GM21737 (cell line): ENCODE data around the gene BRMS1L.

Experiments used
- ATAC-seq: cut with Tn5 transposase; IDR thresholded peaks from one replicate; pipeline ENCODE4 v1.9.1; 2021; ENCODE audit warnings: mild to moderate bottlenecking, moderate library complexity; ENCODE audit not compliant: unreplicated experiment

The BRMS1L gene

DNA sequence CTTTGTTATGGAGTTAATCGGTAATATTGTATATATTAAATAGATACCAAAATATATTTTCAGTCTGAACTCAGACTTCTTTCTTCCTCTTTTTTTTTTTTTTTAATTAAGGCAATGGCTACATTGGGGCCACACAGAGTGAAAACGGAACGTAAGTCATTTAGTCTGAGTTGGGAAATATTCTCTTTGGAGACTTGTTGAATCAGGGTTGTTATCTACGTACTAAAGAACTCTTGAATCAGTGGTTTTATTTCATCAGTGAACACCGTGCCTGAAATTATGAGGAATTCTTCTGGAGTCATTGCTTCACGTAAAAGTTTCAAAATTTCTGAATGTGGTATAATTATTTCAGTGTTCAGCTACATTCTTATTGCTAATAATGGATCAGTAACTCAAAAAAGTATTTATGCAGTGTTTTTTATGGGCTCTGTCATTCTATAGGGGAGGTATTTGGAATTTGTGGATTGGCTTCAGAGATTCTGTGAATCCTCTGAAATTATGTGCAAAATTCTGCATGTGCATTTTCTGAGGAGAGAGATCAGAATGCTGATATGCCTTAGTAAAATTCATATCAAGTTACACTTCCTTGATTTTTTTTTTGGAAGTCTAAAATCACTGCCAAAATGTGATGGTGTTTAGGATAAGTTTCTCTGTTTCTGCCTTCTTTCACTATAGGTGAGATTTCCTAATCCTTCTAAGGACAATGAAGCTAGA, 39.6 kb downstream of the BRMS1L start:
- no peak for ATAC-seq

DNA sequence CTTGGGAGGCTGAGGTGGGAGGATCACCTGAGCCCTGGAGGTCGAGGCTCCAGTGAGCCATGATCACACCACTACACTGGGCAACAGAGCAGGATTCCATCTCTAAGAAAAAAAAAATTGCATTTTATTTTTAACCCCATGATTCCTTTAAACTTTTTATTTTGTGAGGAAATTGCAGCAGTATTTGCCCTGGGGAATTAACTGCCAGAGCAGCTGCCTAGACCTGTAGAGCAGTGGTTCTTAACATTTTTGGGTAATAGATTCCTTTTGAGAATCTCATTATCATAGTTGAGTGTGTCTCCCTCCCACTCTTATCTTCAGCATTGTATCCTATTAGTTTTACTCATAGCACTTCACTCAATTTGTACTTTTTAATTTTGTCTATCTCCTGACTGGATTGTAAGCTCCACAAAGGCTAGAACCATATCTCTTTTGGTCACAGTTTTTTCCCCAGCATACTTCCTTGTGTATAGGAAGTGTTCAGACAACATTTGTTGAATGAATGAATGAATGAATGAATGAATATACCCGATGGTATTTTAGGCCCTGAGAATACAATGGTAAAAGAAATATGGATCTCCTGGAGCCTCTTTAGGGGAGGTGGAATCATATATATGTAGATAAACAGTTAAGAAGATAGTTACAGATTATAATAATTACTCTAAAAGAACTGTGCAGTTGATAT, 40.6 kb downstream of the BRMS1L start:
- ATAC-seq = no peak

DNA sequence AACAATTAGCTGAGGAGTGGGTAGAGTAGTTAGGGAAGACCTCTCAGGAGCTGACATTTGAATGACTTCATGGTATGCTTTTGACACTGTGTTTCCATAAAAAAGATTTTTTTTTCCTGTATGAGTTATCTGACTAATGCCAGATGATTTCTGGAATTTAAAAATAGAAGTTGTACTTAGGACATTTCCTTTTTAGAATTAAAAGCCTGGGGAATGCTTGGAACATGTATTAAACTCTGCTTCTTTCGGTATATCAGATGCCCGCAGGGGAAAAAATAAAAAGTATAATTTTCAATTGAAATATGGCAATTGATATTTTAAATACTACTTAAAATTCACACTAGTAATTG, 41.1 kb downstream of the BRMS1L start:
- no peak for ATAC-seq

GRCh38 chr14:35875296-35875695, 49.2 kb downstream of the BRMS1L start:
- no peak for ATAC-seq

GRCh38 chr14:35877276-35877675, 51.1 kb downstream of the BRMS1L start:
- no peak for ATAC-seq

DNA sequence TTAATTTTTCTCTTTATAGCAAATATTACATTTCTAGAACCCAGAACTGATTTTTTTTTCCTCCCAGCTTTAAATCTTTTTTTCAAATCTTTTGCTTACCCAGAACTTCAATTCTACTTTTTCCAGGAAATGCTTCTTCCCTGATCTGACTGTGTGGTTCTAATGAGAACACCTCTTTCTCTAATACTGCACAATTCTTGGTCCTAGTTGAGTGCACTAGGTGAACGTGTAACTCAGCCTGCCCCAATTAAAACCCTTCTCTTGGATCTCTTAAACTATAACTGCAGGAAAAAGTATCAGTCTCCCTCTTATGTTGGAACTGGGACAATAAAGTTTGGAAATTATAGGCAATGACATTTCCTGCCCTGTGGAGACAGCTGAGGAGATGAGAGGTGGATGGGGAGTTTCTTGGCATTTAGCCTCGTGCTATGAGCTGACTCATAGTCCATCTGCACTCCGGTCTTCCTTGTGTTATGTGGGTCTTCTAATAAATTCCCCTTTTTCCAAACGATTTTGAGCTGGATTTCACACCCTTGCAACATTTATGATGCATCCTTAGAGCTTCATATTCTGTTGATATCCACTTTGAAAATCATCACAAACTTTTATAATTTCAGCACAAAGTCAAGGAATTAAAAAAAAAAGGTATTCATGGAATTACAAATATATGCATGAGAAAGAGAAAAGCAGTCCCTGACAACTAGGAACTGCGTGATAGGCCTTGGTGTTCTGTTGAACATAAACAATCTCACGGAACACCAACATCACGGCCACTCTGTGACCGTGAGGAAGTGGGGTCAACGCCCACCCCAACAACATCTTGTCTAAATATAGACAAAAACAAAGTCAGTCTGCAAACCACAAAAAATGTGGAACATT, 52.4 kb downstream of the BRMS1L start:
- no peak for ATAC-seq

- ATAC-seq = no peak
These were observed 53.1 kb downstream of the BRMS1L start for GRCh38 chr14:35879151-35879648.

DNA sequence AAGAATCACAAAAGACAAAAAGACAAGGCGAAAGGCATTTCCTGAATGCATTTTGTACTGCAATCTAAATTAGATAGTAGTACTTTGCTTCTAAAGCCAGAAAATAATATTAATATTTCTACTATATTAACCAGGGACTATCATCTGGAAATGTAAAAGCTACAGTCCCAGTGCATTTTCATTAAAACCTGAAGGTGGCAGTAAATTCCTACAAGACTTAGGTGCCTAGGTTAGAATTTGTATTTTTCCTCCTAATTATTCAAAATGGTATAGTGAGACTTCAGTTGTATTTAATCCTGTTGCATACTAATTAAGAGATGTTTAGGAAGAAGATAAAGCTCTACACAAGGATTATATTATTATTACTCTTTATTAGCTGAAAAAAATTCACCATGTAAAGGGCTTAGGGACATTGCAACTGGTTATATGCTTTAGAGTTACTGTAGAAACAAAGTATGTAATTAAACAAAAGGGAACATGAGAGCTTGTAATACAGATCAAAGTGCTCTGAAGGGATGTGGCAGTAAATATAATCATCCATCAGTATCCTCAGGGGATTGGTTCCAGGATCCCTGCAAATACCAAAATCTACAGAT, 53.6 kb downstream of the BRMS1L start:
- no peak for ATAC-seq

DNA sequence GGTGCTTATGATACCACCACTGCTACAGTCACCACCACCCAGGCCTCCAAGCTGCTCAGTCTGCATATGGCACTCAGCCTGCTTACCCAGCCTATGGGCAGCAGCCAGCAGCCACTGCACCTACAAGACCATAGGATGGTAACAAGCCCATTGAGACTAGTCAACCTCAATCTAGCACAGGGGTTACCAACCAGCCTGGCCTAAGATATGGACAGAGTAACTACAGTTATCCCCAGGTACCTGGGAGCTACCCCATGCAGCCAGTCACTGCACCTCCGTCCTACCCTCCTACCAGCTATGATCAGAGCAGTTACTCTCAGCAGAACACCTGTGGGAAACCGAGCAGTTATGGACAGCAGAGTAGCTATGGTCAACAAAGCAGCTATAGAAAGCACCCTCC, 55.1 kb downstream of the BRMS1L start:
- ATAC-seq = no peak

DNA sequence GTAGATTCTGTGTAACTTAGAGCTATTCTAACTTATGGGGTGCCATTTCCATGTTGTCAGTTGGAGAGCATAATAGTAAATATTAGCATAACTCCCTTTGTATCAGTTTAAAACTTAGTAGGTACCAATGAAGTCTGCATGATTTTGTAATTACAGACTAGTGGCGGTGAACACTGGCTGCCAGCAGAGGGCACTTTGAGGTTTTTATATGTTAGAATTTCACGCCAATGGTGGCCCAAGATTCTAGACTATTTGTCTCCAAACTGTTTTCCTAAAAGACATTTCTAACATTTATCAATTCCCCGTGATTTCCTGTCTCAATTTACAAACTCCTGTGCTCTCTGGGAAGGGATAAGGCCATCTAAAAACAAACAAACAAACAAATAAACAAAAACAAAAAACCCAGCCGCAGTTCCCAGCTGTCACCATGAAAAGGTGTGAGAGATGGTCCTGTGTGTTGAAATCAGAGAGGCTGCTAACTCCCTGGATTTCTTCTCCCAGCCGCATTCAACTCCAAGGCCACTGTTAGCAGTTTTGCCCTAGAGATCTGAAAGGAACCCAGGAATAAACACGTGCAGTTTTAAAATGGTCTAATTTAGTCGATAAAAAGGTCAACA, 57.6 kb downstream of the BRMS1L start:
- no peak for ATAC-seq

- ATAC-seq = no peak
These were observed 64.2 kb downstream of the BRMS1L start for GRCh38 chr14:35890308-35890707.

- ATAC-seq = no peak
These were observed 69.1 kb downstream of the BRMS1L start for GRCh38 chr14:35895256-35895655.

GRCh38 chr14:35897616-35898111, 71.5 kb downstream of the BRMS1L start:
- no peak for ATAC-seq

DNA sequence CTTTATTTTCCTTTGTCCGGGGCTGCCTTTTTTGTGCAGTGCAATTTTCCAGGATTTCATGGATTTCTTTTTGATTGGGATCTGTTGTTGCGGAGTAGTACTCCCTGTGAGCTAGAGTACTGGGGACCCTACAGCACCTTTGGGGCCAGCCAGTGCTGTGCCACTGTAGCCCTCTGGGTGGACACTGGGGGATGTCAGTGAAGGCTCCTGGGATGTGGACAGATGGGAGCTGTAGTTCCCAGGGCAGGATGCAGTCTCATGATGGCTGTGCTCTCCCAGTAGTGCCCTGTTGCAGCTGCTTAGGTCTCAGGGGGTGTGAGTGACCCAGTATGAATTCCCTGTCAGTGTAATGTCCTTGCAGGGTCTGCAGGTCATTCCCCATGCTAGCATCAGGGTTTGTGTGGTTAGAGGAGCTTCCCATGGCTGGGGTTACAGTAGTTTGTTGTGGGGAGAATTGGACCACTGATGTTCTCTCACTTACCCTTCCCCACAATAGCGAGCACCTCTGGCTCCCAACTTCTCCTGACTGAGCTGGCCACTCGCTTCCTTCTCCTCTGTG, 72.2 kb downstream of the BRMS1L start:
- no peak for ATAC-seq

DNA sequence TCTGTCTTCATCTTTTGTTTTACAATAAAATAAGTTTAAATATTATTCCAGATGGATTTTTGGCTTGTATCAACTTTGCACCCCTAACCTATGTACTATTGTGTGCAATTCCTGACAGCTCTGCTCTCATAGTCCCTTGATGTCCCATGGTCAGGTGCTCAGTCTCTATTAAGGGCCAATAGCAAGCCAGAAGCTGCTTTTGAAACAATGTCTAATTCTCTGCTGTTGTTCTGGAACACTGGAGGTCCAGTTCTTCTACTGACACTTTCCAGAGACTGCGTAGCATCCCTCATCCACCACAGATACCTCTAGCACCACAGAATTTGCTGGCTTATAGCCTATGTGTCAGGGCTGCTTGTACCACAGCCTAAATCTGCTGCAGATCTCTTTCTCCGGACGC, 74.6 kb downstream of the BRMS1L start:
- no peak for ATAC-seq

- no peak for ATAC-seq
These were observed 83.5 kb downstream of the BRMS1L start for GRCh38 chr14:35909665-35910064.

DNA sequence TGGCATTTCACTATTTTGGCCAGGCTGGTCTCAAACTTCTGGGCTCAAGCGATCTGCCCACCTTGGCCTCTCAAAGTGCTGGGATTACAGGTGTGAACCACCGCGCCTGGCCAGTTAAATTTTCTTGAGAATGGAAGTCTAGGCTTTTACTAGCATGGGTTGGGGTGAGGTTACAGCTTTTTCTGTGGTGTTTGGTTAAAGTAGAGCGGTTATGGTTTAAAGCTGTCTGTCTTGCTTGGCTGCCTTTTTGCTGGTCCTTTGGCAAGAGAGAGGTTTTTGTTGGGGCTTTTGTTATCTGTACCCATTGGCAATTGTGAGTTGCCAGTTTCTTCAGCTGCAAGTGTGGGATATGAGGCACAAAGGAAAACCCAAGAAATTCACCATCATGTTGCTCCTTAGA, 84.1 kb downstream of the BRMS1L start:
- ATAC-seq = no peak

DNA sequence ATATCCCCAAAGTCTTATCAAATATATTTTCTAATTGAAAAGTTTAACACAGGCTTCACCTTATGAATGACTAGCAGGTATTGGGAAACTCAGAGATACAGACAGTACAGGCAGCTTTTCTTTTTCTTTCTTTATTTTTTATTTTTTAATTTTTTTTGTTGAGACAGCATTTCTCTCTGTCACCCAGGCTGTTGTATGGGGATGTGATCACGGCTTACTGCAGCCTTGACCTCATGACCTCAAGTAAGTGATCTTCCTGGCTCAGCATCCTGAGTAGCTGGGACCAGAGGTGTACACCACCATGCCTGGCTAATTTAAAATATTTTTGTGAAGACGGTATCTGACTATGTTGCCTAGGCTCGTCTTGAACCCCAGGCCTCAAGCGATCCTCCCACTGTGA, 85.0 kb downstream of the BRMS1L start:
- no peak for ATAC-seq

DNA sequence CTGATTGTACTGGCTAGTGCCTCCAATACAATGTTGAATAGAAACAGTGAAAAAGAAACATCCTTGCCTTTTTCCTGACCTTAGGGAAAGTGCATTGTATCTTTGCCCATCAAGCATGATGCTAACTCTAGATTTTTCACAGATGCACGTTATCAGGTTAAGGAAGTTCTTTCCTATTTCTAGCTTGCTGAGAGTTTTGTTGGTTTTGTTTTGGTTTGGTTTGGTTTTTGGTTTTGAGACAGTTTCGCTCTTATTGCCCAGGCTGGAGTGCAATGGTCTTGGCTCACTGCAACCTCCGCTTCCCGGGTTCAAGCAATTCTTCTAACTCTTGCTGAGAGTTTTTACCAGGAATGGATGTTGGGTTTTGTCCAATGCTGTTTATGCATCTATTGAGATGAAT, 89.0 kb downstream of the BRMS1L start:
- no peak for ATAC-seq

- ATAC-seq = no peak
These were observed 89.6 kb downstream of the BRMS1L start for GRCh38 chr14:35915775-35916174.
